Coronary artery (tissue), 2 donors: ENCODE data around the gene PDCD6IP.

Source experiments
- DNase-seq: peaks from one replicate; pipeline ENCODE4 v3.0.0-alpha.2; 2017; ENCODE audit warnings: low spot score
- H3K27ac ChIP-seq, 2 donors: fragments of 200-600 bp; sonication (generic); one replicate each; pipeline ENCODE4 v1.5.1; 2016 to 2019
- H3K4me3 ChIP-seq: fragments of 200-600 bp; sonication (generic); 2 replicates; pipeline ENCODE4 v1.5.1; 2016; ENCODE audit warnings: mild to moderate bottlenecking, moderate library complexity
- CTCF ChIP-seq: fragments of 200-600 bp; sonication (generic); IDR thresholded peaks from one replicate; pipeline ENCODE4 v1.5.1; 2019; ENCODE audit warnings: antibody characterized with exemption

The PDCD6IP gene

GRCh38 chr3:33810545-33810944 is 12.1 kb downstream of the PDCD6IP start:
- Histone ChIP-seq H3K27ac (no peak overlapping the region), H3K4me3 (no peak overlapping the region)
- DNase-seq, result no peak
- TF ChIP-seq CTCF, result no peak

GRCh38 chr3:33821989-33822388 is 23.6 kb downstream of the PDCD6IP start:
- no peak for TF ChIP-seq CTCF
- H3K4me3 ChIP-seq, result no peak overlapping the region
- no peak overlapping the region for H3K27ac ChIP-seq
- DNase-seq, result no peak

GRCh38 chr3:33823821-33824220 is 25.4 kb downstream of the PDCD6IP start:
- no peak for TF ChIP-seq CTCF
- H3K4me3 ChIP-seq, result no peak overlapping the region
- H3K27ac ChIP-seq, result no peak overlapping the region
- DNase-seq, result no peak

- no peak overlapping the region for H3K27ac ChIP-seq
- DNase-seq, result no peak
- H3K4me3 ChIP-seq, result no peak overlapping the region
- no peak for TF ChIP-seq CTCF
These were observed 26.7 kb downstream of the PDCD6IP start for GRCh38 chr3:33825111-33825510.

GRCh38 chr3:33826206-33826605 is 27.8 kb downstream of the PDCD6IP start:
- Histone ChIP-seq H3K27ac (no peak overlapping the region), H3K4me3 (no peak overlapping the region)
- TF ChIP-seq CTCF, result no peak
- no peak for DNase-seq

GRCh38 chr3:33826688-33827087 is 28.3 kb downstream of the PDCD6IP start:
- H3K4me3 ChIP-seq, result no peak overlapping the region
- no peak for TF ChIP-seq CTCF
- no peak overlapping the region for H3K27ac ChIP-seq
- DNase-seq, result no peak

GRCh38 chr3:33829720-33830119 is 31.3 kb downstream of the PDCD6IP start:
- no peak for DNase-seq
- Histone ChIP-seq H3K4me3 (no peak overlapping the region), H3K27ac (no peak overlapping the region)
- no peak for TF ChIP-seq CTCF
